Gastrocnemius medialis (tissue), 4 donors: Measurements from ENCODE around the gene SENP3.

ENCODE experiments used
- CTCF ChIP-seq, 5 experiments: fragments of 450-650 bp in 3 of 5; fragments of 200-600 bp in 2 of 5; sonication (generic) in 2 of 5; IDR thresholded peaks in 4 of 5; conservative IDR thresholded peaks in 1 of 5; 1 replicate in 4 of 5; 2 replicates in 1 of 5; pipeline ENCODE4 v1.5.1; 2016 to 2019; ENCODE audit warnings: antibody characterized with exemption in 5 of 5, mild to moderate bottlenecking in 3 of 5, moderate library complexity in 3 of 5
- POLR2A ChIP-seq, 2 donors: fragments of 450-650 bp; IDR thresholded peaks; one replicate each; pipeline ENCODE4 v1.6.1; 2017; ENCODE audit warnings: antibody characterized with exemption in 2 of 2, mild to moderate bottlenecking in 2 of 2, moderate library complexity in 2 of 2

GRCh38 chr17:7550344-7550743 is 11.4 kb upstream of the SENP3 start:
- TF ChIP-seq CTCF (IDR thresholded peaks at IDR 0.05 in 4 of 5, conservative IDR thresholded peaks at IDR 0.05 in 1 of 5) (no peak), POLR2A (IDR thresholded peaks at IDR 0.05) (no peak)
